H9 (cell line): Measurements from ENCODE around the gene GJB2. TPM values are rescaled to one million over a fixed set of nuclear protein-coding genes. Genes with fewer than 3 reads are reported as not detected.

Experiments
- DNase-seq: peaks from one replicate; pipeline ENCODE4 v3.0.0-alpha.2; 2017
- H2AFZ ChIP-seq: one replicate; pipeline ENCODE4 v1.6.1; 2013; ENCODE audit warnings: mild to moderate bottlenecking, low read length, control low read depth, moderate library complexity
- H2AK5ac ChIP-seq: 2 replicates; pipeline ENCODE4 v1.6.1; 2013; ENCODE audit warnings: low read length, control low read depth, mixed read lengths; ENCODE audit not compliant: insufficient read length
- H2BK120ac ChIP-seq: one replicate; pipeline ENCODE4 v1.6.1; 2013; ENCODE audit warnings: low read depth, mild to moderate bottlenecking, low read length, control low read depth, inconsistent platforms; ENCODE audit not compliant: poor library complexity, severe bottlenecking
- H2BK12ac ChIP-seq: 2 replicates; pipeline ENCODE4 v1.6.1; 2013; ENCODE audit warnings: low read length, control low read depth, mixed read lengths, low read depth; ENCODE audit not compliant: insufficient read length
- H2BK15ac ChIP-seq: 2 replicates; pipeline ENCODE4 v1.6.1; 2013; ENCODE audit warnings: low read depth, low read length, control low read depth
- H2BK20ac ChIP-seq: one replicate; pipeline ENCODE4 v1.6.1; 2013; ENCODE audit warnings: low read depth, mild to moderate bottlenecking, low read length, control low read depth, inconsistent platforms; ENCODE audit not compliant: poor library complexity, severe bottlenecking
- H2BK5ac ChIP-seq: 2 replicates; pipeline ENCODE4 v1.6.1; 2013; ENCODE audit warnings: low read length, control low read depth, mixed read lengths; ENCODE audit not compliant: insufficient read length
- H3K14ac ChIP-seq: 2 replicates; pipeline ENCODE4 v1.6.1; 2013; ENCODE audit warnings: low read length, control low read depth; ENCODE audit not compliant: insufficient read depth
- H3K18ac ChIP-seq: 2 replicates; pipeline ENCODE4 v1.6.1; 2013; ENCODE audit warnings: low read depth, mild to moderate bottlenecking, mixed read lengths, low read length, control low read depth; ENCODE audit not compliant: insufficient read length
- H3K23ac ChIP-seq: 2 replicates; pipeline ENCODE4 v1.6.1; 2013; ENCODE audit warnings: low read length, control low read depth, mixed read lengths, low read depth; ENCODE audit not compliant: insufficient read length
- H3K23me2 ChIP-seq: 2 replicates; pipeline ENCODE4 v1.6.1; 2013; ENCODE audit warnings: low read depth, mild to moderate bottlenecking, mixed read lengths, low read length, control low read depth; ENCODE audit not compliant: insufficient read length, poor library complexity, severe bottlenecking
- H3K27ac ChIP-seq: 2 replicates; pipeline ENCODE4 v1.5.1; 2013; ENCODE audit warnings: low read length, control low read depth, mixed read lengths, low read depth; ENCODE audit not compliant: insufficient read length
- H3K27me3 ChIP-seq: 2 replicates; pipeline ENCODE4 v1.6.1; 2013; ENCODE audit warnings: low read length, control low read depth, inconsistent platforms; ENCODE audit not compliant: insufficient read depth
- H3K4ac ChIP-seq: 2 replicates; pipeline ENCODE4 v1.6.1; 2013; ENCODE audit warnings: low read depth, mild to moderate bottlenecking, control low read depth, inconsistent platforms, low read length, moderate library complexity
- H3K4me1 ChIP-seq: 2 replicates; pipeline ENCODE4 v1.6.1; 2013; ENCODE audit warnings: low read length, control low read depth, inconsistent platforms; ENCODE audit not compliant: insufficient read depth
- H3K4me2 ChIP-seq: 2 replicates; pipeline ENCODE4 v1.6.1; 2013; ENCODE audit warnings: low read length, control low read depth, mixed read lengths; ENCODE audit not compliant: insufficient read length, insufficient read depth
- H3K56ac ChIP-seq: 2 replicates; pipeline ENCODE4 v1.6.1; 2013; ENCODE audit warnings: low read depth, mild to moderate bottlenecking, mixed read lengths, low read length, control low read depth; ENCODE audit not compliant: insufficient read length
- H3K79me1 ChIP-seq: 2 replicates; pipeline ENCODE4 v1.6.1; 2013; ENCODE audit warnings: low read depth, mild to moderate bottlenecking, moderate library complexity, low read length, control low read depth, inconsistent platforms; ENCODE audit not compliant: insufficient read depth, poor library complexity, severe bottlenecking
- H3K79me2 ChIP-seq: 2 replicates; pipeline ENCODE4 v1.6.1; 2013; ENCODE audit warnings: low read length, control low read depth, inconsistent platforms; ENCODE audit not compliant: insufficient read depth
- H3K9ac ChIP-seq: 2 replicates; pipeline ENCODE4 v1.6.1; 2013; ENCODE audit warnings: low read length, control low read depth, mixed read lengths; ENCODE audit not compliant: insufficient read length; ENCODE audit errors: extremely low read depth
- H3K9me3 ChIP-seq: one replicate; pipeline ENCODE4 v1.6.1; 2013; ENCODE audit warnings: low read depth, low read length, inconsistent platforms; ENCODE audit not compliant: control insufficient read depth
- H3T11ph ChIP-seq: one replicate; pipeline ENCODE4 v1.6.1; 2013; ENCODE audit warnings: mild to moderate bottlenecking, low read length, control low read depth, inconsistent platforms
- H4K20me1 ChIP-seq: one replicate; pipeline ENCODE4 v1.6.1; 2013; ENCODE audit not compliant: control insufficient read depth, insufficient read length, insufficient read depth
- H4K5ac ChIP-seq: 2 replicates; pipeline ENCODE4 v1.6.1; 2013; ENCODE audit warnings: low read depth, mild to moderate bottlenecking, mixed read lengths, low read length, control low read depth; ENCODE audit not compliant: insufficient read length
- H4K8ac ChIP-seq: replicated peaks from 2 replicates; pipeline ENCODE4 v1.6.1; 2013; ENCODE audit warnings: low read length, control low read depth, mixed read lengths, low read depth; ENCODE audit not compliant: insufficient read length
- H4K91ac ChIP-seq: 2 replicates; pipeline ENCODE4 v1.6.1; 2013; ENCODE audit warnings: low read depth, mild to moderate bottlenecking, moderate library complexity, mixed read lengths, low read length, control low read depth; ENCODE audit not compliant: insufficient read length
- H3K27ac Mint-ChIP-seq, 3 experiments: 2 replicates in 2 of 3; 3 replicates in 1 of 3; pipeline ENCODE4 v1.8.0; 2020 to 2021; ENCODE audit warnings: mixed read lengths in 3 of 3, mild to moderate bottlenecking in 1 of 3, moderate library complexity in 1 of 3
- H3K27me3 Mint-ChIP-seq: 2 replicates; pipeline ENCODE4 v1.8.0; 2021; ENCODE audit warnings: low read depth, mild to moderate bottlenecking, moderate library complexity, mixed read lengths
- H3K36me3 Mint-ChIP-seq, 3 experiments: 2 replicates in 2 of 3; 3 replicates in 1 of 3; pipeline ENCODE4 v1.8.0; 2020 to 2021; ENCODE audit warnings: low read depth in 3 of 3, mixed read lengths in 3 of 3; ENCODE audit not compliant: insufficient read depth in 1 of 3
- H3K4me1 Mint-ChIP-seq, 2 experiments: 2 replicates each; pipeline ENCODE4 v1.8.0; 2020; ENCODE audit warnings: mixed read lengths in 2 of 2
- H3K4me3 Mint-ChIP-seq, 2 experiments: 2 replicates in 1 of 2; 3 replicates in 1 of 2; pipeline ENCODE4 v1.8.0; 2020 to 2021; ENCODE audit warnings: mild to moderate bottlenecking in 2 of 2, mixed read lengths in 2 of 2, moderate library complexity in 1 of 2
- H3K9me3 Mint-ChIP-seq, 2 experiments: 2 replicates in 1 of 2; 3 replicates in 1 of 2; pipeline ENCODE4 v1.8.0; 2020; ENCODE audit warnings: mild to moderate bottlenecking in 2 of 2, mixed read lengths in 2 of 2, moderate library complexity in 1 of 2
- WGBS: extraction: QIAGEN DNeasy Blood & Tissue Kit; methylation state at CpG from one replicate; pipeline ENCODE4 v1.1.7; 2013; ENCODE audit warnings: missing lambda C conversion rate, low lambda C conversion rate, mixed read lengths; ENCODE audit not compliant: insufficient read length; ENCODE audit errors: extremely low coverage; 5-methylcytosine and 5-hydroxymethylcytosine counted together
- total RNA-seq: library from RNA; stranded (reverse); gene quantifications from 2 replicates; pipeline ENCODE4 v1.2.1, GENCODE V29; 2021
- TF ChIP-seq, protein P1 (sequence below): fragments of 200-600 bp; sonication (generic); conservative IDR thresholded peaks from 3 replicates; pipeline ENCODE4 v1.8.0; 2021; ENCODE audit warnings: antibody characterized with exemption, mild to moderate bottlenecking

Gene GJB2
- total RNA-seq, 1 experiment from 2014 or later = 0.28 TPM

DNA sequence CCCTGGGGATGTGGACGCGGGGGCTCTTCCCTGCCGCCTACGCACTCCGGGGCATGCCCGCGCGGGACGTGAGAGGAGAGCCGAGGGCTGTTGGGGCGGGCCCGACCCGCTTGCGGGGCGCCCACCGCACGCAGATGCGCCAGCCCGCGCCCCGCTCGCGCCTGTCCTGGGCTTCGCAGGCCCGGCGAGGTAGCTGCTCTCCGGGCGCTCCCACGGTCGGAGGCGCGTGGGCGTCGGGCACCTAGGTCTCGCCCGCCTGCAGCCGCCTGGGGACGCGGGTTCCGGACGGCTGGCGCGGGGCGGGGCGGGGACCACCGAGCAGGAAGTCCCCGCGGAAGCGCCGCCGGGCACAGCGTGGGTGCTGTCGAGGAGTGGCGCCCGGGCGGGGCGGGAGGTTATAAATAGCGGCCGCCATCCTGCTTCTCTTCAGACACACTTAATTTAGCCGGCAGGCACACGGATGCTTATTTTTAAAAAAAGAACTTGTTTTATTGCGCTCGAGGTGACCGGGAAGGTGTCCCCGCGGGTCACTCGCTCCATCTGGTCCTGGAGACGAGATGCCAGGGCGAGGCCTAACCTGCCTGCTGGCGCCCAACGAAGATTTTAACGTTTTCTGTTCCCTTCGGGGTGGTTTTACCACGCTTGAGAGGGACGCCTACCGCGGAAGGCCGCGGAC, 31.3 kb downstream of the GJB2 start:
- no peak overlapping the region for H3K14ac ChIP-seq
- H4K91ac ChIP-seq = no peak overlapping the region
- H4K20me1 ChIP-seq = no peaks in the 10 kb centered on the region
- no peaks in the 10 kb centered on the region for H3K4me1 ChIP-seq
- no peak overlapping the region for H3K27ac ChIP-seq
- Mint-ChIP-seq H3K27me3 (peaks cover 79% of the 10 kb centered on the region), H3K9me3 (peaks cover 0 to 3% of the 10 kb centered on the region in 2 experiments; a peak in 1 of 5 replicates), H3K4me1 (peaks cover 8 to 9% of the 10 kb centered on the region in 2 experiments), H3K4me3 (peak overlapping the region; percentile 71 to 82), H3K27ac (no peak overlapping the region), H3K36me3 (peaks cover 0 to 2% (median 0%) of the 10 kb centered on the region in 3 experiments; a peak in 2 of 7 replicates)
- H4K5ac ChIP-seq = no peak overlapping the region
- H3K9me3 ChIP-seq = no peaks in the 10 kb centered on the region
- no peak overlapping the region for H2BK20ac ChIP-seq
- H2BK120ac ChIP-seq = no peak overlapping the region
- H3K27me3 ChIP-seq = peaks cover 24% of the 10 kb centered on the region; the same call in 1 of the 2 replicates
- no peak overlapping the region for H2BK15ac ChIP-seq
- H2BK12ac ChIP-seq = no peak overlapping the region
- no peaks in the 10 kb centered on the region for H3K79me1 ChIP-seq
- no CpG with 5 or more reads among the region's 79 CpGs for WGBS
- H4K8ac ChIP-seq = no peak overlapping the region
- H3T11ph ChIP-seq = no peak overlapping the region
- H3K23me2 ChIP-seq = peaks cover 9% of the 10 kb centered on the region
- H3K56ac ChIP-seq = no peak overlapping the region
- H2BK5ac ChIP-seq = no peak overlapping the region
- no peak overlapping the region for H2AFZ ChIP-seq
- H3K79me2 ChIP-seq = no peaks in the 10 kb centered on the region
- peak overlapping the region; percentile 86 for H3K4me2 ChIP-seq
- H3K4ac ChIP-seq = no peak overlapping the region
- TF ChIP-seq, protein P1, sequence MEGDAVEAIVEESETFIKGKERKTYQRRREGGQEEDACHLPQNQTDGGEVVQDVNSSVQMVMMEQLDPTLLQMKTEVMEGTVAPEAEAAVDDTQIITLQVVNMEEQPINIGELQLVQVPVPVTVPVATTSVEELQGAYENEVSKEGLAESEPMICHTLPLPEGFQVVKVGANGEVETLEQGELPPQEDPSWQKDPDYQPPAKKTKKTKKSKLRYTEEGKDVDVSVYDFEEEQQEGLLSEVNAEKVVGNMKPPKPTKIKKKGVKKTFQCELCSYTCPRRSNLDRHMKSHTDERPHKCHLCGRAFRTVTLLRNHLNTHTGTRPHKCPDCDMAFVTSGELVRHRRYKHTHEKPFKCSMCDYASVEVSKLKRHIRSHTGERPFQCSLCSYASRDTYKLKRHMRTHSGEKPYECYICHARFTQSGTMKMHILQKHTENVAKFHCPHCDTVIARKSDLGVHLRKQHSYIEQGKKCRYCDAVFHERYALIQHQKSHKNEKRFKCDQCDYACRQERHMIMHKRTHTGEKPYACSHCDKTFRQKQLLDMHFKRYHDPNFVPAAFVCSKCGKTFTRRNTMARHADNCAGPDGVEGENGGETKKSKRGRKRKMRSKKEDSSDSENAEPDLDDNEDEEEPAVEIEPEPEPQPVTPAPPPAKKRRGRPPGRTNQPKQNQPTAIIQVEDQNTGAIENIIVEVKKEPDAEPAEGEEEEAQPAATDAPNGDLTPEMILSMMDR = no peak
- H3K9ac ChIP-seq = no peak overlapping the region
- no peak overlapping the region for H2AK5ac ChIP-seq
- H3K18ac ChIP-seq = no peak overlapping the region
- no peak for DNase-seq
- no peak overlapping the region for H3K23ac ChIP-seq
